GM12891 (cell line): ENCODE results near the gene CDKL5.

Experiments
- DNase-seq: peaks from one replicate; pipeline ENCODE4 v3.0.0; 2011; ENCODE audit warnings: low spot score; ENCODE audit not compliant: insufficient read length
- FAIRE-seq: peaks from 2 replicates; lab custom pipeline; 2011; peaks lifted over from hg19 to GRCh38; lab: Jason Lieb, UNC
- PAX5 ChIP-seq: IDR thresholded peaks from 2 replicates; pipeline ENCODE4 v1.6.1; 2011; ENCODE audit warnings: low read length, moderate library complexity, mild to moderate bottlenecking; ENCODE audit not compliant: insufficient read depth, severe bottlenecking
- POLR2A ChIP-seq: IDR thresholded peaks from 2 replicates; pipeline ENCODE4 v1.6.1; 2011; ENCODE audit warnings: low read depth, low read length, control low read depth
- POLR2AphosphoS5 ChIP-seq: IDR thresholded peaks from 2 replicates; pipeline ENCODE4 v1.6.1; 2011; ENCODE audit warnings: low read depth, low read length, control low read depth
- POU2F2 ChIP-seq: IDR thresholded peaks from 2 replicates; pipeline ENCODE4 v1.6.1; 2011; ENCODE audit warnings: low read depth, mild to moderate bottlenecking, control low read depth, low read length, moderate library complexity
- SPI1 ChIP-seq: IDR thresholded peaks from 2 replicates; pipeline ENCODE4 v1.6.1; 2011; ENCODE audit warnings: low read depth, low read length, control low read depth
- TAF1 ChIP-seq: IDR thresholded peaks from 2 replicates; pipeline ENCODE4 v1.6.1; 2011; ENCODE audit warnings: low read depth, low read length, control low read depth

The CDKL5 gene

GRCh38 chrX:18449236-18449635 is 23.8 kb downstream of the CDKL5 start:
- DNase-seq (no peak), FAIRE-seq (no peak)
- TF ChIP-seq PAX5 (no peak), POLR2A (no peak), TAF1 (no peak), POU2F2 (no peak), SPI1 (no peak), POLR2AphosphoS5 (no peak)

- DNase-seq: no peak
- TF ChIP-seq SPI1: no peak
- no peak for TF ChIP-seq TAF1
- TF ChIP-seq POLR2A: no peak
- FAIRE-seq: peak; percentile 28
Measured at GRCh38 chrX:18455384-18455783, 30.0 kb downstream of the CDKL5 start.

GRCh38 chrX:18457000-18457399 is 31.6 kb downstream of the CDKL5 start:
- DNase-seq (no peak), FAIRE-seq (no peak)

GRCh38 chrX:18461431-18461830 is 36.0 kb downstream of the CDKL5 start:
- DNase-seq: no peak
- peak; percentile 78 for FAIRE-seq
- TF ChIP-seq POLR2A (no peak), POU2F2 (no peak), PAX5 (no peak)

More at GRCh38 chrX:18457000-18457399, 31.6 kb downstream of the CDKL5 start:
- TF ChIP-seq POU2F2 (no peak), POLR2A (no peak), TAF1 (no peak), SPI1 (peak; percentile 74)

- DNase-seq: no peak
- TF ChIP-seq POU2F2 (no peak), POLR2AphosphoS5 (no peak), TAF1 (no peak), POLR2A (no peak), PAX5 (no peak), SPI1 (no peak)
- FAIRE-seq: peak; percentile 13
Measured at GRCh38 chrX:18464499-18464898, 39.1 kb downstream of the CDKL5 start.

GRCh38 chrX:18465051-18465450 is 39.6 kb downstream of the CDKL5 start:
- DNase-seq (no peak), FAIRE-seq (peak; percentile 5)
- TF ChIP-seq POLR2AphosphoS5 (no peak), TAF1 (no peak), POLR2A (no peak), POU2F2 (no peak), PAX5 (no peak), SPI1 (no peak)

- DNase-seq: no peak
- TF ChIP-seq PAX5: no peak
- TF ChIP-seq POLR2AphosphoS5: no peak
- TF ChIP-seq SPI1: no peak
- no peak for TF ChIP-seq POU2F2
- no peak for TF ChIP-seq TAF1
- TF ChIP-seq POLR2A: no peak
Measured at GRCh38 chrX:18468599-18468998, 43.2 kb downstream of the CDKL5 start.

GRCh38 chrX:18471296-18471695 is 45.9 kb downstream of the CDKL5 start:
- DNase-seq: no peak
- no peak for FAIRE-seq
- TF ChIP-seq POLR2AphosphoS5: no peak
- TF ChIP-seq SPI1: no peak
- TF ChIP-seq POU2F2: no peak

More at GRCh38 chrX:18468599-18468998, 43.2 kb downstream of the CDKL5 start:
- no peak for FAIRE-seq

- FAIRE-seq (no peak), DNase-seq (no peak)
- TF ChIP-seq POLR2A: no peak
- TF ChIP-seq POU2F2: no peak
- no peak for TF ChIP-seq POLR2AphosphoS5
- TF ChIP-seq SPI1: no peak
- TF ChIP-seq PAX5: no peak
- TF ChIP-seq TAF1: no peak
Measured at GRCh38 chrX:18490806-18491555, 65.6 kb downstream of the CDKL5 start.

- FAIRE-seq: no peak
Measured at GRCh38 chrX:18491587-18492340, 66.4 kb downstream of the CDKL5 start.

GRCh38 chrX:18534949-18535348 is 109.5 kb downstream of the CDKL5 start:
- DNase-seq (no peak), FAIRE-seq (peak; percentile 5)
- TF ChIP-seq SPI1: no peak
- no peak for TF ChIP-seq POU2F2
- no peak for TF ChIP-seq POLR2AphosphoS5
- TF ChIP-seq PAX5: no peak

More at GRCh38 chrX:18491587-18492340, 66.4 kb downstream of the CDKL5 start:
- DNase-seq: no peak
- TF ChIP-seq SPI1: no peak
- TF ChIP-seq POU2F2: no peak
- TF ChIP-seq POLR2A: no peak
- no peak for TF ChIP-seq TAF1
- no peak for TF ChIP-seq POLR2AphosphoS5
- TF ChIP-seq PAX5: no peak
